Transverse colon (tissue), 4 donors: ENCODE results near the gene UPK1B. TPM values are rescaled to one million over a fixed set of nuclear protein-coding genes. Genes with fewer than 3 reads are reported as not detected.

Source experiments
- DNase-seq: peaks from one replicate; pipeline ENCODE4 v3.0.0-alpha.2; 2019
- H3K27ac ChIP-seq, 4 donors: fragments of 200-600 bp; sonication (generic); 2 replicates each; pipeline ENCODE4 v1.5.1; 2016 to 2018; ENCODE audit warnings: inconsistent platforms in 4 of 4
- H3K27me3 ChIP-seq: fragments of 200-600 bp; sonication (generic); 2 replicates; pipeline ENCODE4 v1.5.1; 2017; ENCODE audit warnings: inconsistent platforms
- H3K36me3 ChIP-seq, 4 donors: fragments of 200-600 bp; sonication (generic); 2 replicates each; pipeline ENCODE4 v1.5.1; 2017 to 2019; ENCODE audit warnings: inconsistent platforms in 4 of 4
- H3K4me1 ChIP-seq, 4 donors: fragments of 200-600 bp; sonication (generic); 2 replicates each; pipeline ENCODE4 v1.5.1; 2017 to 2020; ENCODE audit warnings: inconsistent platforms in 4 of 4
- H3K4me3 ChIP-seq, 4 donors: fragments of 200-600 bp; sonication (generic); 1 replicate in 1 of 4; 2 replicates in 3 of 4; pipeline versions ENCODE4 v1.5.1 to v1.6.1; 2017 to 2019; ENCODE audit warnings: inconsistent platforms in 4 of 4
- H3K9me3 ChIP-seq, 2 donors: fragments of 200-600 bp; sonication (generic); 2 replicates each; pipeline ENCODE4 v1.5.1; 2017 to 2019; ENCODE audit warnings: inconsistent platforms in 2 of 2
- EP300 ChIP-seq: sonication (generic); formaldehyde crosslinking; IDR thresholded peaks from one replicate; pipeline ENCODE4 v1.6.1; 2017; ENCODE audit warnings: antibody characterized with exemption, low read depth
- POLR2A ChIP-seq: fragments of 450-650 bp; IDR thresholded peaks from one replicate; pipeline ENCODE4 v1.6.1; 2016; ENCODE audit warnings: antibody characterized with exemption, mild to moderate bottlenecking, moderate library complexity
- POLR2AphosphoS5 ChIP-seq, 3 donors: sonication (generic); formaldehyde crosslinking; IDR thresholded peaks; one replicate each; pipeline ENCODE4 v1.6.1; 2016; ENCODE audit warnings: antibody characterized with exemption in 3 of 3
- WGBS, 2 donors: methylation state at CpG; one replicate each; pipeline ENCODE4 v1.1.5; 2018; ENCODE audit warnings: low coverage in 1 of 2; 5-methylcytosine and 5-hydroxymethylcytosine counted together
- in situ Hi-C, 4 donors: fragments of 200-750 bp; cut with MboI; loops; one replicate each; pipeline versions ENCODE4 v1.15.0 to v1.15.1; 2017; ENCODE audit warnings: low sequenced_read_pairs in 3 of 4, low pct_ligation_motif_present in 1 of 4, low pct_unique_long_range_greater_than_20kb in 1 of 4
- intact Hi-C: fragments of 100-400 bp; cut with DNase I; formaldehyde crosslinking; loops from one replicate; pipeline ENCODE4 v1.15.1; 2023; ENCODE audit warnings: low total_unique reads
- total RNA-seq, 4 donors: library from RNA; depleted of rRNA; stranded (reverse); fragments of >200 nt; gene quantifications; one replicate each; pipeline ENCODE4 v1.1.0, GENCODE V29; 2016
- TF ChIP-seq, protein P1 (sequence below), 5 experiments: fragments of 200-600 bp in 3 of 5; fragments of 450-650 bp in 2 of 5; sonication (generic) in 3 of 5; IDR thresholded peaks; 1 replicate in 2 of 5; 2 replicates in 3 of 5; pipeline ENCODE4 v1.5.1; 2016 to 2017; ENCODE audit warnings: antibody characterized with exemption in 5 of 5, inconsistent platforms in 3 of 5, mild to moderate bottlenecking in 2 of 5, moderate library complexity in 1 of 5

The UPK1B gene
- total RNA-seq, 4 donors from 2014 or later = 0.95 TPM; not detected in 3

- H3K27ac ChIP-seq = no peak overlapping the region
- 85 to 95% methylated on average over 6 of the region's 6 CpGs for WGBS, 2 donors
- H3K27me3 ChIP-seq = no peaks in the 10 kb centered on the region
Measured at GRCh38 chr3:119211803-119212202, 38.4 kb downstream of the UPK1B start.

DNA sequence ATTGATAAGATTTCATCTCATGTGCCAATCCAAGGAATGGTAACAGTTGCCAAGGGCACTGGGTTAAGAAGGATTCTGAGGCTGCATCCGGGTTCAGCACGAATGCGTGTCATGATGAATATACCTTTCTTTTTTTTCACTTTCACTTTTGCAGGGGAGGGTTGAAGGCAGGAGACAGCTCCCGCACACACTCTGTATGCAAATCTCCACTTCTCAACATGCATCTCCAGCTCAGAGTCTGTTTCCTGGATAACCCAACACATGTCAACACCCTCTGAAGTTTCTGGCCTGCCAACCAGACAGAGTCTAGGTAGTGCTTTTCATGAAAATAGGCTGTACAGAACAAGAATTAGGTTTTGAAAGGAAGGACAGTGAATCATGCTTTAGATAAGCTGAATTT, 45.7 kb downstream of the UPK1B start:
- Histone ChIP-seq H3K36me3 (peaks cover 0 to 69% (median 20%) of the 10 kb centered on the region in 4 donors), H3K27me3 (no peaks in the 10 kb centered on the region), H3K27ac (peak overlapping the region in 3 of 4 donors; percentile 18 to 43 (median 40)), H3K4me3 (no peak overlapping the region), H3K9me3 (no peaks in the 10 kb centered on the region), H3K4me1 (peaks cover 0 to 36% (median 10%) of the 10 kb centered on the region in 4 donors)
- 78 to 94% methylated on average over 4 of the region's 4 CpGs for WGBS, 2 donors
- in situ Hi-C loops (no loop called here), intact Hi-C loops (no loop called here)
- TF ChIP-seq, protein P1, sequence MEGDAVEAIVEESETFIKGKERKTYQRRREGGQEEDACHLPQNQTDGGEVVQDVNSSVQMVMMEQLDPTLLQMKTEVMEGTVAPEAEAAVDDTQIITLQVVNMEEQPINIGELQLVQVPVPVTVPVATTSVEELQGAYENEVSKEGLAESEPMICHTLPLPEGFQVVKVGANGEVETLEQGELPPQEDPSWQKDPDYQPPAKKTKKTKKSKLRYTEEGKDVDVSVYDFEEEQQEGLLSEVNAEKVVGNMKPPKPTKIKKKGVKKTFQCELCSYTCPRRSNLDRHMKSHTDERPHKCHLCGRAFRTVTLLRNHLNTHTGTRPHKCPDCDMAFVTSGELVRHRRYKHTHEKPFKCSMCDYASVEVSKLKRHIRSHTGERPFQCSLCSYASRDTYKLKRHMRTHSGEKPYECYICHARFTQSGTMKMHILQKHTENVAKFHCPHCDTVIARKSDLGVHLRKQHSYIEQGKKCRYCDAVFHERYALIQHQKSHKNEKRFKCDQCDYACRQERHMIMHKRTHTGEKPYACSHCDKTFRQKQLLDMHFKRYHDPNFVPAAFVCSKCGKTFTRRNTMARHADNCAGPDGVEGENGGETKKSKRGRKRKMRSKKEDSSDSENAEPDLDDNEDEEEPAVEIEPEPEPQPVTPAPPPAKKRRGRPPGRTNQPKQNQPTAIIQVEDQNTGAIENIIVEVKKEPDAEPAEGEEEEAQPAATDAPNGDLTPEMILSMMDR (IDR thresholded peaks at IDR 0.05) = no peak
- TF ChIP-seq POLR2A (no peak), POLR2AphosphoS5 (IDR thresholded peaks at IDR 0.05) (no peak), EP300 (no peak)
- no peak for DNase-seq

More at GRCh38 chr3:119211803-119212202, 38.4 kb downstream of the UPK1B start:
- TF ChIP-seq POLR2AphosphoS5 (IDR thresholded peaks at IDR 0.05) (no peak), POLR2A (no peak), EP300 (no peak)
- TF ChIP-seq, protein P1 (IDR thresholded peaks at IDR 0.05) = no peak
- in situ Hi-C loops = no loop called here
- Histone ChIP-seq H3K9me3 (no peaks in the 10 kb centered on the region), H3K36me3 (peaks cover 0 to 63% (median 18%) of the 10 kb centered on the region in 4 donors), H3K4me3 (no peak overlapping the region), H3K4me1 (peaks cover 0 to 6% (median 1%) of the 10 kb centered on the region in 4 donors)
- DNase-seq = no peak
- intact Hi-C loops = no loop called here

- Histone ChIP-seq H3K27ac (peak overlapping the region; percentile 36 to 63 (median 50)), H3K9me3 (no peaks in the 10 kb centered on the region), H3K36me3 (peaks cover 0 to 59% (median 17%) of the 10 kb centered on the region in 4 donors), H3K4me3 (no peak overlapping the region), H3K27me3 (no peaks in the 10 kb centered on the region), H3K4me1 (peaks cover 0 to 37% (median 12%) of the 10 kb centered on the region in 4 donors)
- no peak for TF ChIP-seq POLR2A
- in situ Hi-C loops (no loop called here), intact Hi-C loops (no loop called here)
- 55 to 66% methylated on average over 6 to 7 of the region's 7 CpGs for WGBS, 2 donors
- DNase-seq = no peak
Measured at GRCh38 chr3:119220198-119220597, 46.8 kb downstream of the UPK1B start.

GRCh38 chr3:119220970-119221667, 47.7 kb downstream of the UPK1B start:
- H3K36me3 ChIP-seq = peaks cover 0 to 50% (median 13%) of the 10 kb centered on the region in 4 donors
- DNase-seq = no peak
- intact Hi-C loops = no loop called here
- H3K9me3 ChIP-seq = no peaks in the 10 kb centered on the region
- no peak overlapping the region for H3K4me3 ChIP-seq
- TF ChIP-seq, protein P1 (IDR thresholded peaks at IDR 0.05) = no peak
- TF ChIP-seq EP300 = no peak
- TF ChIP-seq POLR2AphosphoS5 (IDR thresholded peaks at IDR 0.05) = no peak
- in situ Hi-C loops = no loop called here
- H3K27ac ChIP-seq = peak overlapping the region; percentile 37 to 63 (median 53)
- WGBS, 2 donors = 55 to 59% methylated on average over 1 to 3 of the region's 3 CpGs
- peaks cover 0 to 46% (median 12%) of the 10 kb centered on the region in 4 donors for H3K4me1 ChIP-seq
- no peaks in the 10 kb centered on the region for H3K27me3 ChIP-seq
